HG03565 (cell line): Measurements from ENCODE around the gene NABP1.

ENCODE experiments used
- ATAC-seq: cut with Tn5 transposase; IDR thresholded peaks from one replicate; pipeline ENCODE4 v1.9.1; 2021; ENCODE audit warnings: mild to moderate bottlenecking, moderate library complexity; ENCODE audit not compliant: unreplicated experiment

Gene NABP1

DNA sequence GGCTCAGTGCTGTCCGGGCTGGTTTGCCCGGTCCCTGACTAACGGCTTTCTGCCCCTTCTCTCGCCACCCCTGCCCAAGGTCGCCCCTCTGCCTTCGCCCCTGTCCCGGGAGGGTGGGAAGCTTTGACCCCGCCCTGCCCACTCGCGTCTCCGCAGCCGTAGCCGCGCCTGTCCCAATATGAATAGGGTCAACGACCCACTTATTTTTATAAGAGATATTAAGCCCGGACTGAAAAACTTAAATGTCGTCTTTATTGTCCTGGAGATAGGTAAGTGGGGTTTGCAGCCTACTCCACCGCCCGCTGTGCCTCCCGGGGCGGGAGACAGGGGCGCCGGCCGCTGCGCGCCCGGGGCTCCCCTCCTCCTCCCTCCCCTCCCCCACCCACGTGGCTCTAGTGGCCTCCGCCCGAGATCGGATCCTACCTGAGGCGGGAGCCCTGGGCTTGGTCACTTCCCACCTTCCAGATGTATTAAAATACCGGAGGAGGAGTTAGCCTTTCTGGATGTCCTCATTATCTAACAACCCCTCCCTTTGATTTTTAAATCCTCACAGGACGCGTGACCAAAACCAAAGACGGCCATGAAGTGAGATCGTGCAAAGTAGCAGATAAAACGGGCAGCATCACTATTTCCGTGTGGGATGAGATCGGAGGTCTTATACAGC lies 633 bp downstream of the NABP1 start:
- no peak for ATAC-seq

GRCh38 chr2:191679818-191680600 lies 2.1 kb downstream of the NABP1 start:
- ATAC-seq = peak; percentile 38

DNA sequence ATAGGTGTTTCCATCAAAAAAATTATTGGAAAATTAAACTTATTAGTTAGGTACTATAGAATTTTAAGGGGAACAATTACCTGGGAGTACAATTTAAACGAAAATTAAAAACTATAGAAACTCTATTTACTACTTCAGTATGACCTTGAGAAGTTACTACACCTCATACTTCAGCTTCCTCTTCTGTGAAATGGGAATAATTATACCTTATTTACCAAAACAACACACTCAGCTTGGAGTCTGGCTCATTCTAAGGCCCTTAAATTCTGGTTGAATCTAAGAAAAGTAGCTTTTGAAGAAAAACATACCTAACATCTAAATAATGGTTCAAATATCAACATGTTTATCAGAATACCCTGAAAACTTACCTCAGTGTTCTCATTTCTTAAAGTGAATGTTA lies 2.7 kb downstream of the NABP1 start:
- ATAC-seq = no peak

DNA sequence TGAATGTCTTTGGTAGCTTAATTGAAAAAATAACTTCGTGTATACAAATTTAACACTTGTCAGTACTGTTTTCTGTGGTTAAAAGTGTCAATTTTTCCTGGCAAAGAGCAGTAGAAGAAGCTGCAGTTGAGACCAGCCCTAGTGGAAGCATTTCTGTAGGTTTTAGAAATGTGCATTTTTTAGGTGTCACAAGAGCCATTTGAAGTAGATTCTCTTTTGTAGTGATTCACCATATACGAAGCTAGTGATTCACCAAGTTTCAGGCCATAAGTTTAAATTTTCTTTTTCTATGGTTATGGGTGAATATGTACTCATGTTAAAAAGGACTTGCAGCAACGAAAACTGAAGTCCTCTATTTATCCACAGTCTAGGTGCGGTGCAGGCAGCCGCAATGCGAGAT lies 4.2 kb downstream of the NABP1 start:
- ATAC-seq = no peak

GRCh38 chr2:191686066-191686465 lies 8.1 kb downstream of the NABP1 start:
- ATAC-seq = no peak

GRCh38 chr2:191686729-191687128 lies 8.8 kb downstream of the NABP1 start:
- no peak for ATAC-seq

- no peak for ATAC-seq
Measured at GRCh38 chr2:191687867-191688266, 9.9 kb downstream of the NABP1 start.

DNA sequence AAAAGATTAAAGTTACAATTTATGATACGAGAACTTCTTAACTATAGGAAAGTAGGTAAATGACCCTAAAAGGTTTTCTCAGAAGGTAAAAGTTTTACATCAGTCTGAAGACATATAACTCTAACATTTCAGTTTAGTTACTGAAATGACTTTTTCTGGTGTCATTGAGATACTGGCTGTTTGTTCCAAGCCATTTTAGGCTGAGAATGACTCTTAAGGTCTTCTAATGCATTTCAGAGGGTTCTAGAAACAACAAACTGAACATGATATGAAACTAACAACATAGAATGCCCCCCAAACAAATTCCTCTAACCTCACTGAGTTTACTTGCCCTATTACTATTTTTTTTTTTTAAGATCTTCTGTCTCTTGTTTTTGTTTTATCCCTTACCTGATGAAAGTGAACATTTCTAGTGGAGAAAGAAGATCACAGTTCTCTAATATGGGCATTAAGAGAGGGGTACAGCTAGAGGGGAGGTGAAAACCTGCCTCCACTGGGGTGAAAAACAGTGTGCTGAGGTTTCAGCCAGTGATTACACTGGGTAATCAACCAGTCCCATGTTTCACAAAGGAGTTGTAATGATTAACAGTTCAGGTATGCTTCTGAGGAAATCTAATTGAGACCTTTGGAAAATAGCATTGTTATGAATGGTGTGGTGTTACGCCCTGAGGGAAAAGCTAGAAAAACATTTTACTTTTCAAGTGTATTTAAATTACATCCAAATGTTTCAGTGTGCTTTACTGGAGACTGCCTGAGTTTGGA lies 11.2 kb downstream of the NABP1 start:
- ATAC-seq = no peak

- no peak for ATAC-seq
Measured at GRCh38 chr2:191690327-191690726, 12.4 kb downstream of the NABP1 start.

DNA sequence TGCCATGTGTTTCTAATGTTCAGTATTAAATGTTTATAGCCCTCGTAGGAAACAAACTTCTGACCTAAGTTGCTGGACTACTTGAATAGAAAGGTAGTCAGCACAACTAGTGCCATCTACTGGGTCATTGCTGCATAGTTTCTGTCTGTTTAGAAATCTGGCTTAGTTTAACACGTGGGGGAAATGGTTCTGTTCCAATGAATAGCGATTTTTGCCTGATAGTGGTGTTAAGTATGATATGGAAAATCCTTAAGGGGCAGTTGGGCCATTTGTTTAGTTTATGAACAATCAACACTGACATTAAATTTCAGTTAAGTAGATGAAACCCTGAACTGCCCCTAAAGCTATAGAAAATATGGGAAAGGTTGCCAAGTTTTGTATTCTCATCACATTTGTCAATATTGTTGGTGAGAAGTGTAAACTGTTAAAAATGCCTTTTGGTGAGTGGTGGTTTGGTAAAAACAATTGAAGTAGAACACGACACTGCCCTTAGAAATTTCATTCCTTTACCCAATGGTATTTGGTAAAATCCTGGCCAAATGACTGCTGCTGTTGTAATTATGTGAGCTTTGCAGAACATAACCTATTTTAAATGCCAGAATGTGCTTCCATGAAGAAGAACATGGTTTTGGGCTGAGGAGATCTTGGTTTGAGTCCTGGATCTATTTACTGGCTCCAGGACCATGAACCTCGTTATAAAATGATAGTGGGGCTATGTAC lies 13.2 kb downstream of the NABP1 start:
- peak; percentile 67 for ATAC-seq

DNA sequence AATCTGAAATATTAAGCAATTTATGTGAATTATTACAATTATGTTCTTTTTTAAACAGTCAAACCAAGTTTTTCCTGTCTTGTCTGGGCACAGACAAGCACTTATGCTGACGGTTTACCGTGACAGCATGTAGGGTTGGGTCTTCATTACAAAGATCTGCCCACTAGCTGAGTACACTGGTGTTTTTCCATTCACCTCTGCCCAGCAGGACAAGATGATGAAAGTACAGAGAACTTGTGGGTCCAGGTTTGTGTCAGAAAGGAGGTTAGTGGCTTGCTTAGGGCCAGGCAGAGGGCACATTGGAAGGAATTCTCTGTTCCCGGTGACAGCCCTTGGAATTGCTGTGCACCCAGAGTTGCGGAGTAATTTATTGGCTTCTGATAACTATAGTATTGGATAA lies 14.0 kb downstream of the NABP1 start:
- ATAC-seq = no peak

GRCh38 chr2:191692502-191693115 lies 14.7 kb downstream of the NABP1 start:
- ATAC-seq = no peak

GRCh38 chr2:191693166-191693565 lies 15.2 kb downstream of the NABP1 start:
- ATAC-seq = no peak

- peak; percentile 37 for ATAC-seq
Measured at GRCh38 chr2:191693778-191694177, 15.8 kb downstream of the NABP1 start.

DNA sequence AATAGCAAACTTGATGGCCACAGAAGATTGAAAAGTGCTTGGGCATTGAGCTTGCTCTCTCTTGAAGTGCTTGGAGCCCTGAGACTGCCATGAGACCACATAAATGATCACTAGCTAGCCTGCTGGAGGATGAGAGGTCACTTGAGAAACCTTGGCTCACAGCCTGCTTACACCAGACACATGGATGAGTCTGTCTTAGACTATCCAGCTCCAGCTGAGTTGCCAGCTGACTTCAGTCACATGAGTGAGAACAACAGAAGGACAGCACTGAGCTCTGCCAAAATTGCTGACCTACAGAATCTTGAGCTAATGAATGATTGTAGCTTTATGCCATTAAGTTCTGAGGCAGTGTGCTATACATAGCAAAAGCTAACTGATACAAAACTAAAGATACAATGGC lies 18.1 kb downstream of the NABP1 start:
- ATAC-seq = no peak

DNA sequence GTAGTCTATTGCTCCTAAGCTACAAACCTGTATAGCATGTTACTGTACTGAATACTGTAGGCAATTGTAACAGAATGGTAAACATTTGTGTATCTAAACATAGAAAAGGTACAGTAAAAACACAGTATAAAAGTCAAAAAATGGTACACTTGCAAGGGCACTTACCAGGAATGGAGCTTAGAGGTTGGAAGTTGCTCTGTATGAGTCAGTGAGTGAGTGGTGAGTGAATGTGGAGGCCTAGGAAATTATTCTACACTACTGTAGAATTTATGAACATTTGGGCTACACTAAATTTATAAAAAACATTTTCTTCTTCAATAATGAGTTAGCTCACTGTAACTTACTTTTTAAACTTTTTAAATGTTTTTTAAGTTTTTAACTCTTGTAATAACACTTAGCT lies 19.0 kb downstream of the NABP1 start:
- ATAC-seq = no peak

DNA sequence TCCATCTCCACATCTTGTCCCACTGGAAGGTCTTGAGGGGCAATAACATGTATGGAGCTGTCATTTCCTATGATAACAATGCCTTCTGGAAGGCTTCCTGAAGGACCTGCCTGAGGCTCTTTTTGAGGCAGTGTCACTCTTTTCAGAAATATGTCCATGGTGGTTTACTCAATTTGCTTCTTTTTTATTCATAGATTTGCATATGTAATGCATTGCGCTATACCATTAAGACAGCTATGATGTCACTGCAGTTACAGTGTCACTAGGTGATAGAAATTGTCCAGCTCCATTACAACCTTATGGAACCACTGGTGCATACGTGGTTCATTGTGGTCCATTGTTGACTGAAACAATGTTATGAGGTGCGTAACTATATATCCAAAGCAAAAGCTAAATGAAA lies 19.9 kb downstream of the NABP1 start:
- ATAC-seq = no peak

DNA sequence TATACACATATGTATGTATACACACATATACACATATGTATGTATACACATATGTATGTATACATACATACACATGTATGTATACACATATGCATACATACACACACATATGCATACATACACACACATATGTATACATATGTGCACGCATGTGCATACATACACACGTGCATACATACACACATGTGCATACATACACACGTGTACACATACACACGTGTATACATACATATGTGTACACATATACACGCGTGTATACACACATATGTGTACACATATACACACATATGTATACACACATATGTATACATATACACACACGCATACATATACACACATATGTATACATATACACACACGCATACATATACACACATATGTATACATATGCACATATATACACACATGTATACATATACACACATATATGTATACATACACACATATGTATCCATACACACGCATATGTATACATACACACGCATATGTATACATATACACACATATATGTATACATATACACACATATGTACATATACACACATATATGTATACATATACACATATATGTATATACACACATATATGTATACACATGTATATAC lies 21.5 kb downstream of the NABP1 start:
- ATAC-seq = no peak

GRCh38 chr2:191701029-191701428 lies 23.1 kb downstream of the NABP1 start:
- no peak for ATAC-seq

GRCh38 chr2:191701696-191702095 lies 23.8 kb downstream of the NABP1 start:
- no peak for ATAC-seq
